Heart right ventricle (tissue), 16 donors: Measurements from ENCODE around the gene ADAR. TPM values are rescaled to one million over a fixed set of nuclear protein-coding genes. Genes with fewer than 3 reads are reported as not detected.

Experiments
- ATAC-seq, 8 donors: fragments of 200-7000 bp; cut with Tn5 transposase; one replicate each; pipeline ENCODE4 v1.9.1; 2020; ENCODE audit warnings: mild to moderate bottlenecking in 8 of 8, moderate library complexity in 8 of 8, moderate number of reproducible peaks in 1 of 8
- DNase-seq, 2 donors: peaks; one replicate each; pipeline ENCODE4 v3.0.0-alpha.2; 2020
- H3K27ac ChIP-seq, 10 donors: fragments of 200-600 bp; sonication (generic) in 2 of 10; one replicate each; pipeline versions ENCODE4 v1.5.0 to v1.8.0; 2020 to 2022; ENCODE audit warnings: mild to moderate bottlenecking in 3 of 10
- H3K27me3 ChIP-seq, 7 donors: fragments of 200-600 bp; one replicate each; pipeline ENCODE4 v1.8.0; 2021 to 2022; ENCODE audit warnings: mild to moderate bottlenecking in 2 of 7
- H3K36me3 ChIP-seq, 9 donors: fragments of 200-600 bp; sonication (generic) in 1 of 9; one replicate each; pipeline versions ENCODE4 v1.5.0 to v1.8.0; 2020 to 2022; ENCODE audit warnings: mild to moderate bottlenecking in 2 of 9
- H3K4me1 ChIP-seq, 9 donors: fragments of 200-600 bp; sonication (generic) in 1 of 9; one replicate each; pipeline versions ENCODE4 v1.5.0 to v1.8.0; 2020 to 2022; ENCODE audit warnings: mild to moderate bottlenecking in 4 of 9
- H3K4me3 ChIP-seq, 10 donors: fragments of 200-600 bp; sonication (generic) in 2 of 10; one replicate each; pipeline versions ENCODE4 v1.5.0 to v1.8.0; 2020 to 2022; ENCODE audit warnings: mild to moderate bottlenecking in 7 of 10, moderate library complexity in 2 of 10
- H3K9me3 ChIP-seq, 11 donors: fragments of 200-600 bp in 10 of 11; sonication (generic) in 2 of 11; one replicate each; pipeline versions ENCODE4 v1.5.0 to v1.8.0; 2013 to 2022; ENCODE audit warnings: mild to moderate bottlenecking in 2 of 11, control low read depth in 1 of 11, moderate library complexity in 1 of 11
- WGBS, 2 donors: extraction: QIAGEN DNeasy Blood & Tissue Kit; methylation state at CpG; one replicate each; pipeline ENCODE4 v1.1.7; 2013; ENCODE audit warnings: inconsistent platforms in 1 of 2; 5-methylcytosine and 5-hydroxymethylcytosine counted together
- intact Hi-C, 10 donors: fragments of 100-400 bp; cut with DNase I; formaldehyde crosslinking; loops; one replicate each; pipeline versions ENCODE4 v1.11.1 to v1.14.2; 2022
- polyA plus RNA-seq, 2 donors: library from polyadenylated mRNA; stranded (reverse); fragments of 200-250 nt; gene quantifications; one replicate each; pipeline ENCODE4 v1.2.3, GENCODE V29; 2013
- total RNA-seq, 10 donors: library from RNA; stranded (reverse); fragmentation: NEBNext Ultra II Directional in 3 of 10; extraction: Animal tissue kit (Norgen Biotek cat#: 25700) in 3 of 10; gene quantifications; one replicate each; pipeline versions ENCODE4 v1.2.1 to v1.2.4, GENCODE V29; 2021 to 2023
- TF ChIP-seq, protein P1 (sequence below), 9 donors: fragments of 200-600 bp; sonication (generic) in 2 of 9; IDR thresholded peaks; one replicate each; pipeline versions ENCODE4 v1.5.0 to v1.8.0; 2021 to 2022; ENCODE audit warnings: antibody characterized with exemption in 9 of 9, mild to moderate bottlenecking in 5 of 9, moderate library complexity in 1 of 9
- donor health status: Arrhythmogenic right ventricular cardiomyopathy.
- donor health status: ischemic (EF 13 %, LVEDD 7.1; RV severe dilation, severe dysfunction).
- donor health status: healthy with polysubstance abuse.
- donor health status: DM: no; HTN: yes; CAD: no.
- donor health status: DM: no; HTN: no; CAD: no.
- donor health status: ischemic (EF 25% LVEDD 6.9; RV normal size, moderate dysfunction).
- donor health status: ischemic (EF 25% LVEDD 5.7; RV mildly dilated, moderate dysfunction).
- donor health status: healthy.
- donor health status: DM: yes; HTN: yes; CAD: no.
- donor health status: Ischemic cardiomyopathy.
- donor health status: ischemic (EF 35%, LVEDD 5.7; RV mildly dilated, moderate dysfunction).
- donor health status: nonischemic (EF 11% LVEDD 7.7; RV severe dilation, severe dysfunction).
- donor health status: DM: yes; HTN: yes; CAD: no.
- donor health status: PGD.
- donor health status: ischemic (EF 29% LVEDD 5.4; RV normal size, mild dysfunction).
- donor health status: nonischemic (EF 23%, LVEDD 6.1; RV moderate dilation, normal function).

ADAR gene
- total and polyA plus RNA-seq, 12 donors, result 15.4 to 103 (median 52.1) TPM

DNA sequence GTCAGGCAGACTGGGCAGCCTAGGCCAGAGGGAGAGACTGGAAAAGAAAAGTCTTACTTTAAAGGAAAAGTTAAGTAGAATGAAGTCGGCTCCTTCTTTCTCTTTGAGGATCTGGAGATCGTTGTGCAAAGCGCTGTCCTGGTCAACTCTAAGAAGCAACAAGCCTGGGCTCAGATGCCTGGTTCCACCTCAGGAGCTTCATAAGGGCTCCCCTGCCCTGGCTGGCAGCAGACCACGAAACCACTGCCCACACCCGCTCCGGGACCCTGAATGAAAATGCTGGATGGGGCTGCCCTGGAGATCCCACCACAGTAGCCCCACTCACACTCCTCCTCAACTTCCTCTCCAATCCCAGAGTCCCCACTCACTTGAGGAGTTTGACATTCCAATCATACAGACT lies 56.0 kb downstream of the ADAR start:
- ATAC-seq, result no peak
- Histone ChIP-seq H3K36me3 (peaks cover 0 to 86% (median 68%) of the 10 kb centered on the region in 9 donors), H3K4me3 (no peak overlapping the region), H3K4me1 (peaks cover 9 to 49% (median 36%) of the 10 kb centered on the region in 9 donors), H3K9me3 (no peaks in the 10 kb centered on the region), H3K27me3 (no peaks in the 10 kb centered on the region), H3K27ac (no peak overlapping the region)
- TF ChIP-seq, protein P1, sequence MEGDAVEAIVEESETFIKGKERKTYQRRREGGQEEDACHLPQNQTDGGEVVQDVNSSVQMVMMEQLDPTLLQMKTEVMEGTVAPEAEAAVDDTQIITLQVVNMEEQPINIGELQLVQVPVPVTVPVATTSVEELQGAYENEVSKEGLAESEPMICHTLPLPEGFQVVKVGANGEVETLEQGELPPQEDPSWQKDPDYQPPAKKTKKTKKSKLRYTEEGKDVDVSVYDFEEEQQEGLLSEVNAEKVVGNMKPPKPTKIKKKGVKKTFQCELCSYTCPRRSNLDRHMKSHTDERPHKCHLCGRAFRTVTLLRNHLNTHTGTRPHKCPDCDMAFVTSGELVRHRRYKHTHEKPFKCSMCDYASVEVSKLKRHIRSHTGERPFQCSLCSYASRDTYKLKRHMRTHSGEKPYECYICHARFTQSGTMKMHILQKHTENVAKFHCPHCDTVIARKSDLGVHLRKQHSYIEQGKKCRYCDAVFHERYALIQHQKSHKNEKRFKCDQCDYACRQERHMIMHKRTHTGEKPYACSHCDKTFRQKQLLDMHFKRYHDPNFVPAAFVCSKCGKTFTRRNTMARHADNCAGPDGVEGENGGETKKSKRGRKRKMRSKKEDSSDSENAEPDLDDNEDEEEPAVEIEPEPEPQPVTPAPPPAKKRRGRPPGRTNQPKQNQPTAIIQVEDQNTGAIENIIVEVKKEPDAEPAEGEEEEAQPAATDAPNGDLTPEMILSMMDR (IDR thresholded peaks at IDR 0.05), result no peak
- 91 to 93% methylated on average over 6 of the region's 6 CpGs for WGBS, 2 donors
- intact Hi-C loops, result loop anchor here in 2 of 10 donors (5.0 to 10.0 kb wide), 3 partner anchors 115 to 533 kb away; partner anchors contain the start of genes AQP10 (in 1 of the 2) and ATP8B2 (in 1 of the 2)
- DNase-seq, result no peak

DNA sequence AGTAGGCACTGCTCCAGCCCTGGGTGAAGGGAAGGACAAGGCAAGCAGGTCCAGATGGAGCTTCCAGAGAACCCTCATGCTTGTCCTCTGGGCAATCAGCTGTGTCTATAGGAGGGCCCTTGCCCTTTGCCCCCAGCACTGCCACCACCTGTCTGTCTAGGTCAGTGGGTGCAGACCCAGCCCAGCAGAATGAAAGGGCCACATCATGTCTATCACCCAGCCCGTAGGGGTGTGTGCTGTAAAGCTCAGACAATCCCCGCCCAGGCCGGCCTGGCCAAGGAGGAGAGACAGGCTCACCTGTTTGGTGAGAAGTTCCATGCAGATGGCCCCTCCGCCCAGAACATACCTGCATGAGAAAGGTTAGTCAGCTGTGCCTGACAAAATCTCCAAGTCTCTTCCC lies 56.5 kb downstream of the ADAR start:
- no peak for ATAC-seq
- H3K36me3 ChIP-seq, result peaks cover 0 to 88% (median 68%) of the 10 kb centered on the region in 9 donors
- DNase-seq, result no peak
- no peak overlapping the region for H3K27ac ChIP-seq
- peaks cover 3 to 43% (median 31%) of the 10 kb centered on the region in 9 donors for H3K4me1 ChIP-seq
- TF ChIP-seq, protein P1 (IDR thresholded peaks at IDR 0.05), result no peak
- intact Hi-C loops, result loop anchor here in 2 of 10 donors (5.0 to 10.0 kb wide), 3 partner anchors 114 to 533 kb away; partner anchors contain the start of genes AQP10 (in 1 of the 2) and ATP8B2 (in 1 of the 2)
- no peaks in the 10 kb centered on the region for H3K9me3 ChIP-seq
- no peaks in the 10 kb centered on the region for H3K27me3 ChIP-seq
- WGBS, 2 donors, result 87 to 97% methylated on average over 4 of the region's 4 CpGs
- no peak overlapping the region for H3K4me3 ChIP-seq

DNA sequence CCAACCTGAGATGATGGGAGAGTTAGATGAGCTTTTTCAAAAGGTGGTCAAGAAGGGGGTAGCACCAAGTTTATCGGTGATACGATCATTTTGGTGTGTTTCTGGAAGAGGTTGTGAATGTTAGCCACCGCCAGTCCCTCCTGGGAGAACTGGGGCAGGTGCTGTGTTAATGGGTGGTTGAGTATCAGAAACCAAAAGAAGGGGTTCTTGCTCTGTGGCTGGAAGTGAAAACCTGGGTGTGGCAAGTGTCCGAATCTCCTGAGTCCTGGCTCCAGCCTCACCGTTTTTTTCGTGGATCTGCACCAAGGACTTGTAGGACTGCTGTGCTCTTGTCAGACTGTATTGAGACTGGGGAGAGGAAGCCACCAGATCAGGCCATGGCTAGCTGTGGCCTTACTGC lies 57.3 kb downstream of the ADAR start:
- Histone ChIP-seq H3K9me3 (no peaks in the 10 kb centered on the region), H3K4me3 (no peak overlapping the region), H3K27me3 (no peaks in the 10 kb centered on the region), H3K4me1 (peaks cover 0 to 35% (median 24%) of the 10 kb centered on the region in 9 donors), H3K27ac (no peak overlapping the region), H3K36me3 (peaks cover 0 to 87% (median 67%) of the 10 kb centered on the region in 9 donors)
- TF ChIP-seq, protein P1 (IDR thresholded peaks at IDR 0.05), result no peak
- ATAC-seq, result no peak
- WGBS, 2 donors, result 72 to 86% methylated on average over 6 of the region's 6 CpGs
- no peak for DNase-seq
- intact Hi-C loops, result loop anchor here in 2 of 10 donors (5.0 to 10.0 kb wide), 3 partner anchors 113 to 534 kb away; partner anchors contain the start of genes AQP10 (in 1 of the 2) and ATP8B2 (in 1 of the 2)

DNA sequence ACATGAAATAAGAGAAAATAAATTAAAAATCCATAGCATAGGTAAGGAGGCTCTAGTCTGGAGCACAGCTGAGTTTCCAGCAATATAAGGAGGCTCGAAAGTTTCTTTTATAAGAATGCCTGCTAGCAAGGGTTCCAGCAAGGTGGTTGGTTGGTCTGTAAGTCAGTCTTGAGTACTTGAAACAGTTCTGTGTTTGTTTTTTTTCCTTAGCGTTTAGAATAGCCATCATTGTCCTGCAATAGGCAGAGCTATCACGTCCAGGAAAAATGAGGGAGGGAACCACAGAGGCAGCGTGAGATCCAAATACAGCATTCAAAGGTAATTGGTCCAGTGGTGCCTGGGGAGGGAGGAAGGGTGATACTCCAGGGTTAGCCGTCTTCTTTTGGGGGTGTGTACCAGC lies 57.9 kb downstream of the ADAR start:
- intact Hi-C loops, result loop anchor here in 2 of 10 donors (5.0 to 10.0 kb wide), 3 partner anchors 113 to 535 kb away; partner anchors contain the start of genes AQP10 (in 1 of the 2) and ATP8B2 (in 1 of the 2)
- TF ChIP-seq, protein P1 (IDR thresholded peaks at IDR 0.05), result no peak
- ATAC-seq (no peak), DNase-seq (no peak)
- Histone ChIP-seq H3K27ac (no peak overlapping the region), H3K36me3 (peaks cover 0 to 81% (median 61%) of the 10 kb centered on the region in 9 donors), H3K4me1 (peaks cover 0 to 34% (median 24%) of the 10 kb centered on the region in 9 donors), H3K9me3 (no peaks in the 10 kb centered on the region), H3K4me3 (no peak overlapping the region), H3K27me3 (no peaks in the 10 kb centered on the region)
- WGBS, 2 donors, result 50 to 58% methylated on average over 5 of the region's 5 CpGs
